Fibroblast of skin of left quadriceps (primary cell): ENCODE measurements around the gene AMBRA1.

Experiments
- DNase-seq, 2 experiments: peaks; one replicate each; pipeline ENCODE4 v3.0.0-alpha.2; 2013; ENCODE audit warnings: low read depth in 2 of 2

AMBRA1 gene

DNA sequence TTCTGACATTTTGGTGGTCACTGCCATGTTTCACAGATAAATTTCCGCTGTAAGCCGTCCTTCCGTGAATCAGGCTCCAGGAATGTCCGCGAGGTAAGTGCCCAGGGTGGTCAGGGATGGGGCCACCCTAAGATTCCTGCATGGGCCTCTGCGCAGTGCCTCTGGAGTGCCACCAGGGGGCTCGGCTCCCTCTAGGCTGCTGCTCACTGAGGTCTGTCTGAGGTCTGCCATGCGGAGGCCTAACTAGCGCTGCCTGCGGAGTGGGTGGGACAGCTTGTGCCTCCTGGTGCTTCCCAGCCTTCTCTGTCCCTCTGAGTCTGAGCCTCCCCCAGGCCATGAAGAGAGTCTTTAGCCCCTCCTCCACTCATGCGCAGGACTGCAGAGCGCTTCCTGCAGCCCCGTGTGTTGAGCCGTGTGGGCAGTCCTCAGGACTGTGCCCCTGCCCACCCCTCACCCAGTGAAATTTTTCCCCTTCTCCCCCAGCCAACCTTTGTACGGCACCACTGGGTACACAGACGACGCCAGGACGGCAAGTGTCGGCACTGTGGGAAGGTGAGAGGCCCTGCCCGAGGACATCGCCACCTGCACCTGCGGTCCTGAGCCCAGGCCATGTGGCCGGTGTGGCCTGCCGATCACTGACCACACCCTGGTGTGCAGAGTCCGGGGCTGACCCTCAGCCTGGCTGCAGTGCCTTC lies 224.2 kb downstream of the AMBRA1 start:
- DNase-seq: no peak

DNA sequence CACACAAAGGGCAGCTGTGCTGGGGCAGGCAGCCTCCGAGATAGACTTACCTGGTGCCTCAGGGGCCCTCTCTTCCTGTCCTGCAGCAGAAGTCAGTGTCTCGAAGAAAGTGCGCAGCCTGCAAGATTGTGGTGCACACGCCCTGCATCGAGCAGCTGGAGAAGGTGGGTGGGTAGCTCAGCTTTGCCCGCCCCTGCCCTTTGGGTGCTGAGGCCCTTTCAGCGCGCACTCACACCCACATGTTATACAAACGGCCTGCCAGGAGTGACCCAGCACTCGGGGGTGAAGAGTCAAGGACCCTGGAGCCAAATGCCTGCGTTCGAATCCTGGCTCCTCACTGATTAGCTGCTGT lies 225.9 kb downstream of the AMBRA1 start:
- no peak for DNase-seq

DNA sequence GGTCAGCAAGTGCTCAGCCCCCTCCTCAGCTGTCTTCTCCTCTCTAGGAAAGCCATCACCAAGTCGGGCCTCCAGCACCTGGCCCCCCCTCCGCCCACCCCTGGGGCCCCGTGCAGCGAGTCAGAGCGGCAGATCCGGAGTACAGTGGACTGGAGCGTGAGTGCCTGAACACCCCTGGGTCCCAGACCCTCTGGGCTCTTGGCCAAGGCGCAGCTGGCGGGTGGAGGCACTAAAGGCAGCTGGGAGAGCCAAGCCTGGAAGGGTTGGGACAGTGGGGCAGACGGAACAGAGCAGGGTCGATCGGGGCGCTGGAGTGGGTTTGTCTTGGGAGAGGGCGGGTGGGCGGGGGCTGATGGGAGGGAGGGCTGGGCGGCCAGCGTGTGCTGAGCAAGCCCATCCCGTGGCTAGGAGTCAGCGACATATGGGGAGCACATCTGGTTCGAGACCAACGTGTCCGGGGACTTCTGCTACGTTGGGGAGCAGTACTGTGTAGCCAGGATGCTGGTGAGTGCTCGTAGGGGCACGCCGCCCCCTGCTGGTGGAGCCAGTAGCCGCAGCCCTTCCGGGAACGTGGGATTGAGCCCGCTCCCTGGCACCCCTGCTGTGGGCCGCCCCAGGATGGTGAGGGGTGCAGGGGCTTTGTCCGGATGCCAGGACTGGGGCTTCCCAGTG lies 226.4 kb downstream of the AMBRA1 start:
- DNase-seq: no peak

GRCh38 chr11:46366661-46367161 lies 227.1 kb downstream of the AMBRA1 start:
- DNase-seq: no peak

- no peak for DNase-seq
These were observed 227.6 kb downstream of the AMBRA1 start for GRCh38 chr11:46366260-46366659.

DNA sequence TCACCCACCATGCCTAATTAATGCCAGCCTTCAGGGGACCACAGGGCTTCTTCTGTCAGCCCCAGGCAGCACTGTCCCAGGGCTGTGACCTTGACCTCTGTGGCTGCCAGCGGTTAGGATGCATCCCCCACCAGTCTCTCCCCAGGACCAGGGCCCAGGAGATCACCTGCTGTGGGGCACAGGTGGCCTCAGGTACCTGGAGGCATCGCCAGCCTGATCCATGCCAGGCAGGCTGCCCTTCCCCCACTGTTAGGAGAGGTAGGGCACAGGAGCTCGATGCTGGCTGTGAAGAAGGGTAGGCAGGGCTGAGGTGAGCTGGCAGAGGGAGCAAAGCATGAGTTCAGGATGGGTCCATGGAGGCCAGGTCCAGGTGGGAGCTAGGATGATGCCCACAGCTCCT lies 229.0 kb downstream of the AMBRA1 start:
- no peak for DNase-seq

- DNase-seq: no peak
These were observed 229.8 kb downstream of the AMBRA1 start for GRCh38 chr11:46364056-46364455.

DNA sequence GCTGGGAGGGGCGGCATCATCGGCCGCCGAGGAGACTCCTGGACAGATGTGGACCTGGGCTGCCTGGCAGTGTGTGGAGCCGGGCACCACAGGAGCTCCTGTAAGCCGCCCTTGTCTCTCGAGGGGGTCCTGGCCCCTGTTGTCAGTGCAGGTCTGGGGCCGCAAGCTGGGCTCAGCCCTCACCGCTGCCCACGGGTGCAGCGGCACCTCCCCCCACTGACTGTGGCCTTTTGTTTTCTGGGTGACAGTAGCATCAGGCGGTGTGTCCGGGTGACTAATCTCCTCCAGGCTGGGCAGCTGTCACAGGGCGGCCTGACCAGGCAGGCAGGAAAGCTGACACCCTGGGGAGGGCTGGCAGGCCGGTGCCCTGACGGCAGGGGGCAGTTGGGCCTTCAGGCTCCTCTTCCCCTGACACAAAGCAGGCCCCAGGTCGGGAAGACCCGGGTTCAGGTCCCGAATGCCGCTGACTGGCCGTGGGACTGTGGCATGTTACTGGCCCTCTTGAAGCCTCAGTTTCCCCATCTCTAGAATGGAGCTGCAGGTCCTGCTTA lies 230.3 kb downstream of the AMBRA1 start:
- DNase-seq: no peak

DNA sequence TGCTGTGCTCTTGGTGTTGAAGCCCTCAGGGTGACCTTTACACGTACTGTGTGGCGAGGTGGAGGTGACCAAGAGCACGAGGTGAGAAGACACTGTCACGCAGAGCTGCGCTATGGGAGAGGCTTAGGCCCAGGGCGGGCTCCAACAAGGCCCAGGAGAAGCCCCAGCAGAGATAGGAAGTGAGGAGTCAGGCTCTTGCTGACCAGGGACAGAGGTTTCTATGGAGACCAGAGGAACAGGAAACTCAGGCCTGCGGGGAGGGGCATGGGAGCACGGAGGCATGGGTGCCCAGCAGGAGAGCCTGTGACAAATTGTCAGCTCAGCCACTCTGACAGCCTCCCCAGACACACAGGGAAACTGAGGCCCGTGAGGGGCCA lies 230.8 kb downstream of the AMBRA1 start:
- DNase-seq: no peak

GRCh38 chr11:46362156-46363030 lies 231.4 kb downstream of the AMBRA1 start:
- no peak for DNase-seq

DNA sequence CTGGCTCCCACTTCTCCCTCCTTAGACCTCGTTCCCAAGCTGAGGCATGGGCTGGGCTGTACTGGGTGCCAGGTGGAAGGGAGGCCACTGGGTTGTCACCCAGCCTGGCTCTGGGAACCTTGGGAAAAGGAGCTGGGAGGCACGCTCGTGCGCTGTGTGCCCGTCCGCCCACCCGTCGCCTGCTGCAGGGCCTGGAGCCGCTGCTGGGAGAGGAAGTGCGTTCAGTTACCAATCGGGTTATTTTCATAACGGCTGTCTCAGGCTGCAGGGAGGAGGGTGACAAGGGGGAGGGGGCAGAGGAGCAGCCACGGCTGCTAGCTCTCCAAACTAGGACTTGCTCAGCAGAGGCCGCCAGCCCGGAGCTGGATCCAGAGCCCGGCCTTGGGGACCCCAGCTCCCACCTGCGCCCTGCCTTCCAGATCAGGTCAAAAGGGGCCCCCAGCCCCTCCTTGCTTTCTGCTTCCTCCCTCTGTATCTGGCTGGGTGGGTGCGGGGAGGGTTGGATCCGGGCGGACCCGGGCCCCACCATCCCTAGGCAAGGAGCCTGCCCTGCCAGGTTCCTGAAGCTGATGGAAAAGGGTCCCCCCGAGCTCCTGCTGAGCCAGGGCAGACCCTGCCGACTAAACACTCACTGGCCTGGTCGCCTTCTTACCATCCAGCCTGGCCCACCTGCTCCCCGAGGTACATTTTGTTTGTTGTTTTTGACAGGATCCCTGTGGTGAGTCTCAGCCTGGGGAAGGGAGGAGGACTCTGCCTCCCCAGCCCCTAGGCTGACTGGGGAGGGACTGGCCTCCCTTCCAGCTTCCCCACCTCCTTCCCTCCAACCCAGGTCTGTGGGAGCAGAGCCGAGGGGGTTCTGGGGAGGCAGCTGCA lies 232.3 kb downstream of the AMBRA1 start:
- no peak for DNase-seq

DNA sequence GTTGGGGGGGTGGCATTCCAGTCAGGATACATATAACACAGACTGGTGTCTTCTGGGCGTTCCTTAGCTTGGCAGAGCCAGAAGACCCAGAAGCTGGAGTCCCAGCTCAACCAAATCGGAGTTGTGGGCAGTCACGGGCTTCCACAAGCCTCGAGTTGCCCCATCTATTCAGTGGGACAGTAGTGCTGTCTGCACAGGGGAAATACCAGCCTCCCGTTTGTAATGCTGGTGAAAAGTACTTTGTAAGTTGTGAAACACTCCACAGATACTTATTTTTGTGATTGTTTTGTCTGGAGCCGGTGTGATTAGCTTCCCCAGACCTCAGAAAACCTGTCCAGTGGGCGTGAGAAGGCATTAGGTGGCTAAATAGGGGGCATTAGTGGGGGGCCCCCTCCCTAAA lies 232.9 kb downstream of the AMBRA1 start:
- no peak for DNase-seq

- DNase-seq: no peak
These were observed 233.9 kb downstream of the AMBRA1 start for GRCh38 chr11:46359953-46360352.

GRCh38 chr11:46357483-46357936 lies 236.3 kb downstream of the AMBRA1 start:
- no peak for DNase-seq

- DNase-seq: no peak
These were observed 236.8 kb downstream of the AMBRA1 start for GRCh38 chr11:46356924-46357482.

DNA sequence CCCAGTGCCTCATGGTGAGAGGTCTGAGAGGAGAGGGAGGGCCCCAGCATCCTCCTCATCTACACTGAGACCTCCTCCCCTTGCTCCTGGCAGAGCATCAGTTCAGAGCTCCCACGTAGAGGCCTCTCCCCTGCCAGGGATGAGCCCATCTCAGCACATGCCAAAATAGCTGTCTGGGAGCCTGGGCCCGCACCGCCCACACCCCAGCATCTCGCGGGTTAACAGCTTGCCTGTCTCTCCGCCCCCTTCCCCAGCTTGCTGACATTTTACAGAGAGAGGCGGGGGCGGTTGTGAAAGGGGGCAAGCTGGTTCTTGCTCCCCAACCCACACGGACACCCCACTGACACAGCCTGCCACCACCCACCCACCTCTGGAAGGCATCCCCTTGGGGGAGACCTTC lies 240.1 kb downstream of the AMBRA1 start:
- DNase-seq: no peak

DNA sequence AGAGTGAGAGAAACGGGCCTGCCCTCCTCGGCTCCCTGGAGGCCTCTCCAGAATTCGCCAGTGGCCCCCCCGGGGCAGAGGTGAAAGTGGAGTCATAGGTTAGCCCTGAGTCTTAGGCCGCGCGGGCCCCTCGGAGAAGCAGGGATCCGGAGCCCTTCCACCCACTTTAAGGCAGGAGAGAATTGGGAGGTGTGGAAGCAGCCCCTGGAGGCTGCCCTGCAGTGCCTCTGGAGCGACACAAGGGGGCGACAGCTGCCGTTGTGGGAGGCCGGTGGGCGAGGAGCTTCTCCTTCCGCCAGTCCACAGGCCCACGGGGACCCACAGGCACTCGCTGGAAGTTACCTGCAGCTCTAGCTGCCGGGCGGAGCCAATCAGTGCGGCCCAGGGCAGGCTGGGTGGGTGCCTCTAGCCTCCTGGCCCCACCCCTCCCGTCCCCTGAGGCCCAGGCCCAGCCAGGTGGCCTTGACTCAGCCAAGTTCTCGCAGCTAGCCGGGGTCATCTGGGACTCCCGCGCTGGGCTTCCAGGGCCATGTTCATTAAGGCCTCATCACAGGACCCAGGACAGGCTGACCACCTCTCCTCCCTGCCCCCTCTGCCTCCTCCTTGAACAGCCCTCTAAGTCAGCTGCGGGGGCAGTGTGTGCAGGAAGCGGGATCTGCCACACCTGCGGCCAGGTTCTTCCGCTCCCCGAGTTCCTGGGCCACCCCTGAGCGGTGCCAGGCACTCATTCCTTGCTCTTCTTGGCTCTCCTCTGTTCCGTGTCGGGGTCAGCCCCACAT lies 241.6 kb downstream of the AMBRA1 start:
- DNase-seq: no peak

- DNase-seq: no peak
These were observed 242.2 kb downstream of the AMBRA1 start for GRCh38 chr11:46351606-46352005.

GRCh38 chr11:46351148-46351547 lies 242.7 kb downstream of the AMBRA1 start:
- no peak for DNase-seq

- DNase-seq: no peak
These were observed 243.1 kb downstream of the AMBRA1 start for GRCh38 chr11:46350695-46351094.
